AG04449 (cell line): ENCODE results near the gene DENND1C.

Experiments used
- CTCF ChIA-PET: fragments of 350-600 bp; formaldehyde crosslinking; extraction: SDS; loops from one replicate; lab custom pipeline; 2021; ENCODE audit warnings: antibody characterized with exemption; lab: Yijun Ruan, JAX
- POLR2A ChIA-PET: fragments of 400-600, 350-600 bp; formaldehyde crosslinking; extraction: SDS; loops from one replicate; lab custom pipeline; 2020; ENCODE audit warnings: antibody characterized with exemption, inconsistent platforms; lab: Yijun Ruan, JAX
- DNase-seq: peaks from one replicate; pipeline ENCODE4 v3.0.0-alpha.2; 2010; ENCODE audit warnings: low read depth, low spot score
- H3K4me3 ChIP-seq: 2 replicates; pipeline ENCODE4 v1.5.1; 2011; ENCODE audit warnings: low read depth, mild to moderate bottlenecking, control low read depth, low read length
- TF ChIP-seq, protein P1 (sequence below): IDR thresholded peaks from one replicate; pipeline ENCODE4 v1.5.1; 2011; ENCODE audit warnings: mild to moderate bottlenecking, moderate library complexity, low read length, control low read depth, inconsistent platforms; ENCODE audit not compliant: insufficient read depth; ENCODE audit errors: missing control alignments

The DENND1C gene

DNA sequence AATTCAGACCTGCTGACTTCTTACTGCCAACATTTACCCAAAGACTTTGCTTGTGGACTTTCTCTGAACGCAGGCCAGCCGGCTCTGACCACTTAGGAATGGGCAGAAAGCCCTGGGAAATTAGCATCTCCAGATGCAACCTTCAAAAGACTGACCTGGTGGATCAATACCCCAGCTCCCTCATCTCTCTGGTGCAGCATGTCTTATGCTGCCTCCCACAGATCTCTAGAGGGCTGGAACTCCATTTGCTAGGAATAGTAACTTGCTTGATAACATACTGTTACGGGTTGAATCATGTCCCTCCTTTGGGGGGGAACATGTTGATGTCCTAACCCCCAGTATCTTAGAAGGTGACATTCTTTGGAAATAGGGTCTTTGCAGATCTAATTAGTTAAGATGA lies 35.1 kb downstream of the DENND1C start:
- ChIA-PET CTCF (no interaction called here), POLR2A (no interaction called here)
- no peak overlapping the region for H3K4me3 ChIP-seq
- no peak for DNase-seq
- TF ChIP-seq, protein P1, sequence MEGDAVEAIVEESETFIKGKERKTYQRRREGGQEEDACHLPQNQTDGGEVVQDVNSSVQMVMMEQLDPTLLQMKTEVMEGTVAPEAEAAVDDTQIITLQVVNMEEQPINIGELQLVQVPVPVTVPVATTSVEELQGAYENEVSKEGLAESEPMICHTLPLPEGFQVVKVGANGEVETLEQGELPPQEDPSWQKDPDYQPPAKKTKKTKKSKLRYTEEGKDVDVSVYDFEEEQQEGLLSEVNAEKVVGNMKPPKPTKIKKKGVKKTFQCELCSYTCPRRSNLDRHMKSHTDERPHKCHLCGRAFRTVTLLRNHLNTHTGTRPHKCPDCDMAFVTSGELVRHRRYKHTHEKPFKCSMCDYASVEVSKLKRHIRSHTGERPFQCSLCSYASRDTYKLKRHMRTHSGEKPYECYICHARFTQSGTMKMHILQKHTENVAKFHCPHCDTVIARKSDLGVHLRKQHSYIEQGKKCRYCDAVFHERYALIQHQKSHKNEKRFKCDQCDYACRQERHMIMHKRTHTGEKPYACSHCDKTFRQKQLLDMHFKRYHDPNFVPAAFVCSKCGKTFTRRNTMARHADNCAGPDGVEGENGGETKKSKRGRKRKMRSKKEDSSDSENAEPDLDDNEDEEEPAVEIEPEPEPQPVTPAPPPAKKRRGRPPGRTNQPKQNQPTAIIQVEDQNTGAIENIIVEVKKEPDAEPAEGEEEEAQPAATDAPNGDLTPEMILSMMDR: no peak

DNA sequence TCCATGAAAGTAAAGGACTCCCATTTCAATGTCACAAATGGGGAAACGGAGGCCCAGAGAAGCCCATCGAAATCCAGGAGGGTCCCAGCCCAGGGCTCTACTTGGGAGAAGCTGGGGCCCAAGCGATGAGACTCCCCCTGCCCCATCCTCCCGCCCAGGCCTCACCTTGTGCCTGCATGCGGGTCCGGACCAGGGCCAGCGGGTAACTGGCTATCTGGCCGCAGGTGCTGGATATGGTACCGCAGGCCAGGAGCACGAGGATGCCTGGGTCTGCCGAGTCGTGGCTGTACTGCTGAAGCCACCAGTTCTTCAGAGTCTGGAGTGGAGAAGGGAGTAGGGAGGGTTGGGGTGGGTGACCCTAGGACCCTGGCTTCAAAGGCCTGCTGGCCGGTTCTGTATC lies 37.6 kb downstream of the DENND1C start:
- ChIA-PET POLR2A (no interaction called here), CTCF (interaction anchor here (0.6 kb wide), 1 partner anchor 18 kb away, joined by 3 read pairs; no protein-coding TSS in a partner anchor)
- no peak overlapping the region for H3K4me3 ChIP-seq
- TF ChIP-seq, protein P1: no peak
- no peak for DNase-seq

DNA sequence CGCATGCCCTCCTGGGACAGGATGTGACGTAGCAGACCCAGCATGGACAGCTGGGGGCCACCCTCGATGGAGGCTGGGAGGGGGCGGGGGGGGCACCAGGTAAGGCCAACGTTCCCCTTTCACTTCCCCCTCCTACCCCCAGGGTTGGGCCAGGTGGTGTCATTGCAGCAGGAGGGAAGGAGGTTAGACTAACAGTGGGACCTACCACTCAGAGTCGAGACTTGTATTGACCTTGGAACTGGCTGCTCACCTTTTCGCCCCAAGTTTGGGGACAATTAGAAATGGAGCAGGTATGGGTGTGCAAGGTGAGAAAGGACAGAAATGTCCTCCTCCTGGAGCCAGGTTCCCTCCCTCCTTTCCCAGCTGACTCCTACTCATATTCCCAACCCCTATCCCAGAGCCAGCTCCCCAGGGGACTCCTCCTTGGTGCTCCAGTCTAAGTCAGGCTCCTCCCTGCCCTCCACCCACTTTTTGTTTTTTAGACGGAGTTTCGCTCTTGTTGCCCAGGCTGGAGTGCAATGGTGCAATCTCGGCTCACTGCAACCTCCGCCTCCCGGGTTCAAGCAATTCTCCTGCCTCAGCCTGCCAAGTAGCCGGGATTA lies 39.4 kb downstream of the DENND1C start:
- TF ChIP-seq, protein P1: no peak
- DNase-seq: no peak
- POLR2A ChIA-PET: no interaction called here
- no peak overlapping the region for H3K4me3 ChIP-seq
- CTCF ChIA-PET: no interaction called here

DNA sequence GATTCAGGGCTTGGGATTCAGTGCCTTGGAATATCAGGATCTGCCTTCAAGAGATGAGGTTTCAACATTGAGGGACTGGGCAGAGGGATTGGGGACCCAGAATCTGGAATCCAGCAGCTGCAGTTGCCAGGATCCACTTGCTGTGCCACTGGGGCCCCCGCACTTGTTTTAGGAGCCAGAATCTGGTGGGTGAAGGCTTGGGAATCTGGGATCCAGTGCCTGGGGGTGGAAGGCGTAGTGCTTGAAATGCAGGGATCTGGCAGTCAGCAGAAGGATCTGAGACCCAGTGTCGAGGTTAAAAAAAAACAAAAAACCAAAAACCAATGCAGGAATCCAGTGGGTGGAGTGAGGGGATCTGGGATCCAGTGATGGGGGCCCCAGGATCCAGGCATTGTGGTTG lies 40.7 kb downstream of the DENND1C start:
- CTCF ChIA-PET: no interaction called here
- H3K4me3 ChIP-seq: no peak overlapping the region
- TF ChIP-seq, protein P1: no peak
- POLR2A ChIA-PET: no interaction called here
- no peak for DNase-seq

DNA sequence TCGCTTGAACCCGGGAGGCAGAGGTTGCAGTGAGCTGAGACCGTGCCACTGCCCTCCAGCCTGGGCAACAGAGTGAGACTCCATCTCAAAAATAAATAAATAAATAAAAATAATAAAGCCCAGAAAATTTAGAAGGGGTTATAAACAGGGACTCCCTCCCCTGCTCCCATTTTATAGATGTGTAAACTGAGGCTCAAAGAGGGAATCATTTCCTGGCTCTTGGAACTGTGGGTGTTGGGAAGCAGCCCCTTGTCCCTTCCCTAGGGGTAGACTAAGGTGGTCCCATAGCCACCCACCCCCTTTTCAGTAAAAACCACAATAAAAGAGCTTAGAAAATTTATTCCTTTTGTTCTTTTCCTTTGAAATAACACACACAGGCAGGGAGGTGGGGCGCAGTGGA lies 41.8 kb downstream of the DENND1C start:
- H3K4me3 ChIP-seq: no peak overlapping the region
- POLR2A ChIA-PET: no interaction called here
- CTCF ChIA-PET: no interaction called here
- no peak for DNase-seq
- TF ChIP-seq, protein P1: no peak

DNA sequence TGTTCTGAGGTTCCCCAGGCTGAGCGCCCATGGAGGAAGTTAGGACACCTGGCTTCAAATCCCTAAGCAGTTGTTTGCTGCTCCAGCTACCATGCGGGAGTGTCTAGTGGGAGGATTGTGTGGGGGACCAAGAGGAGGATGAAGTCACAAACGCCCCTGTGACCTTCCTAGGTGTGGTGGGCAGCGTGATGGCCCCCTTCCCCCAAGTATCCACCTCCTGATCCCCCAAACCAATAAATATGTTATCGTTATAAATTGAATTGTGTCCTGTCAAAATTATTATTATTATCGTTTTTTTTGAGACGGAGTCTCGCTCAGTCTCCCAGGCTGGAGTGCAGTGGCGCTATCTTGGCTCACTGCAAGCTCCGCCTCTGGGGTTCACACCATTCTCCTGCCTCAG lies 47.9 kb downstream of the DENND1C start, which contains the start of gene SLC25A41:
Gene SLC25A41, minus strand, starts transcription at position 101 of the 400 bp plus-strand sequence. Its CDS starts 70 bp downstream, at position 31.
- no peak for DNase-seq
- H3K4me3 ChIP-seq: no peak within 1 kb of the TSS
- CTCF ChIA-PET: no interaction called here
- POLR2A ChIA-PET: no interaction called here
- TF ChIP-seq, protein P1: no peak
